Hepatocyte (in vitro differentiated cells): ENCODE measurements around the gene PDGFRB.

ENCODE experiments used
- CTCF ChIP-seq: fragments of 200-600 bp; sonication (generic); IDR thresholded peaks from 2 replicates; pipeline ENCODE4 v1.5.1; 2016; ENCODE audit warnings: antibody characterized with exemption, mild to moderate bottlenecking; ENCODE audit not compliant: poor library complexity
- EZH2 ChIP-seq: fragments of 200-600 bp; sonication (generic); IDR thresholded peaks from 2 replicates; pipeline ENCODE4 v1.6.1; 2016; ENCODE audit warnings: antibody characterized with exemption, mild to moderate bottlenecking, borderline replicate concordance
- EZH2phosphoT487 ChIP-seq: fragments of 200-600 bp; sonication (generic); IDR thresholded peaks from one replicate; pipeline ENCODE4 v1.6.1; 2018; ENCODE audit warnings: antibody characterized with exemption, mild to moderate bottlenecking, low read depth, moderate library complexity; ENCODE audit not compliant: unreplicated experiment, severe bottlenecking

- TF ChIP-seq CTCF (no peak), EZH2 (no peak), EZH2phosphoT487 (no peak)
Measured at GRCh38 chr5:150108711-150109514, 46.7 kb downstream of the PDGFRB start.
